AG09319 (cell line): ENCODE results near the gene MIEF1.
A peak's percentile ranks its signal among the peaks of the same experiment; 100 is the strongest.

Source experiments
- DNase-seq: peaks from one replicate; pipeline ENCODE4 v3.0.0-alpha.2; 2010; ENCODE audit warnings: low read depth; ENCODE audit errors: extremely low read depth
- CTCF ChIP-seq: IDR thresholded peaks from 2 replicates; pipeline ENCODE4 v1.5.1; 2011; ENCODE audit warnings: low read depth, mild to moderate bottlenecking, inconsistent platforms, low read length, moderate library complexity

MIEF1 gene

GRCh38 chr22:39490966-39491680, 11.0 kb upstream of the MIEF1 start:
- no peak for DNase-seq
- TF ChIP-seq CTCF: no peak

GRCh38 chr22:39491696-39492095, 10.4 kb upstream of the MIEF1 start:
- TF ChIP-seq CTCF: no peak
- no peak for DNase-seq

GRCh38 chr22:39492186-39492585, 9.9 kb upstream of the MIEF1 start:
- DNase-seq: no peak
- TF ChIP-seq CTCF: no peak

GRCh38 chr22:39493759-39494158, 8.3 kb upstream of the MIEF1 start:
- TF ChIP-seq CTCF: no peak
- peak; percentile 67 for DNase-seq

- no peak for TF ChIP-seq CTCF
- DNase-seq: no peak
These were observed 7.5 kb upstream of the MIEF1 start for GRCh38 chr22:39494471-39495120.

GRCh38 chr22:39496131-39496838, 5.8 kb upstream of the MIEF1 start:
- peak; percentile 79 for TF ChIP-seq CTCF
- DNase-seq: no peak

GRCh38 chr22:39497429-39497828, 4.7 kb upstream of the MIEF1 start:
- TF ChIP-seq CTCF: no peak
- no peak for DNase-seq
